ENCODE results near the gene ASCL5. TPM values are rescaled to one million over a fixed set of nuclear protein-coding genes. Genes with fewer than 3 reads are reported as not detected.
A peak's percentile ranks its signal among the peaks of the same experiment; 100 is the strongest.

Gene ASCL5
- total and polyA plus RNA-seq, 3 experiments from 2014 or later = 0.22 TPM; not detected in 2

DNA sequence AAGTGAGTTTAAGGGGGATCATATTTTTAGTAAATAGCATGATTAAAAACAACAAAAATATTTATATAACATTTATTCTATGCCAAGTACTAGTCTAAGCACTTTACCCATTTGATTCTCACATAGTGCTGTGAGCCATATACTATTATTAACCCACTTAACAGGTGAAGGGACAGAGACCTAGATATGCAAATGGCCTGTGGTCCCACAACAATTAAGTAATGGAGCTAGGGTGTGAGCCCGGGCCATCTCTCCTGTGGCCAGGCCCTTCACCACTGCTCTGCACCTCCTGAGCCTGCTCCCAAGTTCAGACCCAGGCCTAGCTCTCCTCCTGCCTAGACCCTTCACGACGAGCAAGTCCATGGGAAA lies 537 bp downstream of the ASCL5 start:
- Mint-ChIP-seq H3K4me3 (no peak overlapping the region), H3K27me3 (peaks cover 8 to 47% of the 10 kb centered on the region in 2 donors), H3K9me3 (no peaks in the 10 kb centered on the region), H3K36me3 (no peaks in the 10 kb centered on the region), H3K27ac (no peak overlapping the region), H3K4me1 (no peaks in the 10 kb centered on the region)
- Histone ChIP-seq H3K4me3 (ENCODE audit: low read length) (no peak overlapping the region), H3K27ac (ENCODE audit: low read depth, low read length) (no peak overlapping the region), H3K9me3 (ENCODE audit: low read length) (no peaks in the 10 kb centered on the region), H3K27me3 (ENCODE audit: insufficient read depth, low read length, poor library complexity, severe bottlenecking) (peaks cover 19% of the 10 kb centered on the region), H3K36me3 (ENCODE audit: insufficient read depth, low read length) (no peaks in the 10 kb centered on the region), H3K4me1 (ENCODE audit: insufficient read depth, low read length) (no peaks in the 10 kb centered on the region)
- POLR2A ChIA-PET = no interaction called here
- DNase-seq = peak in 1 of 5 donors; percentile 21
- CTCF ChIA-PET = interaction anchor here (4.4 kb wide), 1 partner anchor 12 kb away, joined by 22 read pairs; no protein-coding TSS in a partner anchor

DNA sequence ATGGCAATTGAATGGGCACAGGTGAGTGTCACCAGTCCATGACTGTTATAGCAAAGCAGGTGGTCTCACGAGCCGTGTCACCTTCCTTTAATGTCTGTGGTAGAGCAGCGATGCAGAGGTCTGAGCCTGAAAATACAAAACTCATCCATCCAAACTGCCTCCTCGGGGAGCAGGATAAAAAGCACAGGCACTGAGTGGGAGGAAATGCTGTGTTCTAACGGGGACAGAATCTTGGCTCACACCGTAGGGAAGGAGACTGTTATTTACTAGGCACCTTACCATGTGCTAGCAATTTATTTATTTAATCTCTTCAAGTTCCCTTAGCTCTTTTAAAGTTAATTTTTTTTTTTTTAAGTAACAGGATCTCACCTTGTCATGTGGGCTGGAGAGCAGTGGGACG lies 1.2 kb downstream of the ASCL5 start:
- Mint-ChIP-seq H3K27ac (no peak overlapping the region), H3K9me3 (no peaks in the 10 kb centered on the region)

DNA sequence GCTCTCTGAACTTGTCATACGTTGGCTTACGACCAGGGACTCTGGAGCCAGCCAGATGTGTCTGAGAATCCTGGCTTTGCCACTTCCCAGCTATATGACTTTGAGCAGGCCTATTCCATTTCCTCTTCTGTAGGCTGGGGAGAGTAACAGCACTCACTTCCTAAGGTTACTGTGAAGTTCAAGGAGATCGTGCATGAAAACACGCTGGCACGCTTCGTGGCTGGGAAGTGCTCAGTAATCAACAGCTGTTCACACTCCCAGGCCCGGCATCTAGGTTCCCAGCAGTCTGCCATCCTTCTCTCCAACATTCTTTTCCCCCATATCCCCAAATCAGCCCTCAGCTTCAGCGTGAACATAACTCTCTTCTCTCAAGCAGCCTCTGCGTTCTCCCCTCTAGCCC lies 2.0 kb downstream of the ASCL5 start:
- ChIA-PET POLR2A (no interaction called here), CTCF (interaction anchor here (4.4 kb wide), 1 partner anchor 10 kb away, joined by 22 read pairs; no protein-coding TSS in a partner anchor)
- Histone ChIP-seq H3K4me1 (ENCODE audit: insufficient read depth, low read length) (no peaks in the 10 kb centered on the region), H3K27me3 (ENCODE audit: insufficient read depth, low read length, poor library complexity, severe bottlenecking) (peaks cover 19% of the 10 kb centered on the region), H3K4me3 (ENCODE audit: low read length) (no peak overlapping the region), H3K27ac (ENCODE audit: low read depth, low read length) (no peak overlapping the region), H3K9me3 (ENCODE audit: low read length) (no peaks in the 10 kb centered on the region), H3K36me3 (ENCODE audit: insufficient read depth, low read length) (no peaks in the 10 kb centered on the region)
- no peaks in the 10 kb centered on the region for H3K9me3 Mint-ChIP-seq
- no peak overlapping the region for H3K27ac Mint-ChIP-seq
- no peaks in the 10 kb centered on the region for H3K36me3 Mint-ChIP-seq
- H3K4me3 Mint-ChIP-seq = no peak overlapping the region
- H3K4me1 Mint-ChIP-seq = peaks cover under 1 to 4% (median 4%) of the 10 kb centered on the region in 3 donors
- H3K27me3 Mint-ChIP-seq = peaks cover 8 to 47% of the 10 kb centered on the region in 2 donors
- no peak for DNase-seq

More for the DNA sequence above, 1.2 kb downstream of the ASCL5 start:
- Mint-ChIP-seq H3K4me1 (no peaks in the 10 kb centered on the region), H3K27me3 (peaks cover 8 to 47% of the 10 kb centered on the region in 2 donors), H3K36me3 (no peaks in the 10 kb centered on the region), H3K4me3 (no peak overlapping the region)
- Histone ChIP-seq H3K27ac (ENCODE audit: low read depth, low read length) (no peak overlapping the region), H3K4me3 (ENCODE audit: low read length) (no peak overlapping the region), H3K27me3 (ENCODE audit: insufficient read depth, low read length, poor library complexity, severe bottlenecking) (peaks cover 19% of the 10 kb centered on the region), H3K36me3 (ENCODE audit: insufficient read depth, low read length) (no peaks in the 10 kb centered on the region), H3K9me3 (ENCODE audit: low read length) (no peaks in the 10 kb centered on the region), H3K4me1 (ENCODE audit: insufficient read depth, low read length) (no peaks in the 10 kb centered on the region)
- CTCF ChIA-PET = interaction anchor here (4.4 kb wide), 1 partner anchor 11 kb away, joined by 22 read pairs; no protein-coding TSS in a partner anchor
- DNase-seq = no peak
- POLR2A ChIA-PET = no interaction called here

DNA sequence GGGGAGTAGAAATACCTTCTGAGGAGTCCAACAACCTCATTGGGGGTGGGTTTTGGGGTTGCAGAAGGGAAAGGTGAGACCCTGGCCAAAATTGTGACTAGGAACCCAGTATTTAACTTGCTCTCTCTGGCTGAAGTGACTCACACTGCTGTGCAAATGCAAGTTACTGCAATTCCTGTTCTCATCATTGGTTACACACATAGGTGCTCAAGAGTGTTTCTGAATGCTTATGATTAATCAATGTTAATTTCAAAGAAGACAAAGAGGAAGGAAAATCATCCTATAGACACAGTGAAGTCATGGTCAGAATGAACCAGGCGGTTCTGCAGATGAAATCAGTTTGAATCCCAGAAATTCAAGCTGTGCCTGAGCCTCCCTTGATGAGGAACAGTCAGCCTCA lies 3.1 kb downstream of the ASCL5 start:
- no peak overlapping the region for H3K27ac Mint-ChIP-seq
- H3K4me1 Mint-ChIP-seq = peaks cover 4 to 15% (median 15%) of the 10 kb centered on the region in 3 donors
- Histone ChIP-seq H3K4me1 (ENCODE audit: insufficient read depth, low read length) (peaks cover 5% of the 10 kb centered on the region), H3K9me3 (ENCODE audit: low read length) (no peaks in the 10 kb centered on the region), H3K36me3 (ENCODE audit: insufficient read depth, low read length) (no peaks in the 10 kb centered on the region), H3K27ac (ENCODE audit: low read depth, low read length) (no peak overlapping the region), H3K4me3 (ENCODE audit: low read length) (no peak overlapping the region), H3K27me3 (ENCODE audit: insufficient read depth, low read length, poor library complexity, severe bottlenecking) (peaks cover 19% of the 10 kb centered on the region)
- ChIA-PET POLR2A (no interaction called here), CTCF (interaction anchor here (4.4 kb wide), 1 partner anchor 9 kb away, joined by 22 read pairs; no protein-coding TSS in a partner anchor)
- H3K36me3 Mint-ChIP-seq = no peaks in the 10 kb centered on the region
- H3K27me3 Mint-ChIP-seq = peaks cover 8 to 47% of the 10 kb centered on the region in 2 donors
- H3K4me3 Mint-ChIP-seq = no peak overlapping the region
- DNase-seq = no peak
- no peaks in the 10 kb centered on the region for H3K9me3 Mint-ChIP-seq

DNA sequence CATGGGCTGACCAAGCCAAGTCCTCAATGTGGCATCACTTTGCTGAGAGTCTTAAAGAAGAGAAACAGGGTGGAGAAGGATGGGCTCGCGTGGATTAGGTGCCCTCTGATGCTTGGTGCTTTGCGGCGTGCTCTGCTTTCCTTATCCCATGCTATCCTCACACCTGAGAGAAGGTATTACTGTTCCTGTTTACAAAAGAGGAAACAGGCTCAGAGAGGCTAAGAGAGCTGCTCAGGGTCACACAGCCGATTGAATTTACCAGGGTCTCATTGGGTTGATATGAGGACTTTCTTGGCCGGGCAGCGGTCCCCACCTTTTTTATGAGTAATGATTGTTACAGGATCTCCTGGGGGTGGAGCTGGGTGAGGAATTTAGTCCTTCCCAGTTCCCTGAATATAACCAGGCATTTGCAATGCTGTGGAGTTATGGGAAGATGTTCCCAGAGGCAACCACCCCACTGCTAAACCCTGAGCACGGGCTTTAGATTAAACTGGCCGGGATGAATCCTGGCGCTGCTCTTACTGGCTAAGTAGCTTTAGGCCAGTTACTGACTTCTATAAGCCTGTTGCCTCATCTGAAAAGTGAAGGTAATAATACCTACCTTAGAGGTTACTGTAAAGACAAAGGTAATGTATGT lies 4.5 kb downstream of the ASCL5 start:
- no peaks in the 10 kb centered on the region for H3K36me3 ChIP-seq (ENCODE audit: insufficient read depth, low read length)
- Mint-ChIP-seq H3K4me3 (no peak overlapping the region), H3K4me1 (peaks cover 5 to 15% (median 15%) of the 10 kb centered on the region in 3 donors), H3K36me3 (no peaks in the 10 kb centered on the region), H3K27ac (no peak overlapping the region), H3K27me3 (peaks cover 8 to 38% of the 10 kb centered on the region in 2 donors), H3K9me3 (no peaks in the 10 kb centered on the region)
- no peaks in the 10 kb centered on the region for H3K9me3 ChIP-seq (ENCODE audit: low read length)
- H3K27ac ChIP-seq (ENCODE audit: low read depth, low read length) = no peak overlapping the region
- ChIA-PET CTCF (interaction anchor here (4.4 kb wide), 1 partner anchor 8 kb away, joined by 22 read pairs; no protein-coding TSS in a partner anchor), POLR2A (no interaction called here)
- peaks cover 5% of the 10 kb centered on the region for H3K4me1 ChIP-seq (ENCODE audit: insufficient read depth, low read length)
- no peak for DNase-seq
- peaks cover 19% of the 10 kb centered on the region for H3K27me3 ChIP-seq (ENCODE audit: insufficient read depth, low read length, poor library complexity, severe bottlenecking)
- no peak overlapping the region for H3K4me3 ChIP-seq (ENCODE audit: low read length)

DNA sequence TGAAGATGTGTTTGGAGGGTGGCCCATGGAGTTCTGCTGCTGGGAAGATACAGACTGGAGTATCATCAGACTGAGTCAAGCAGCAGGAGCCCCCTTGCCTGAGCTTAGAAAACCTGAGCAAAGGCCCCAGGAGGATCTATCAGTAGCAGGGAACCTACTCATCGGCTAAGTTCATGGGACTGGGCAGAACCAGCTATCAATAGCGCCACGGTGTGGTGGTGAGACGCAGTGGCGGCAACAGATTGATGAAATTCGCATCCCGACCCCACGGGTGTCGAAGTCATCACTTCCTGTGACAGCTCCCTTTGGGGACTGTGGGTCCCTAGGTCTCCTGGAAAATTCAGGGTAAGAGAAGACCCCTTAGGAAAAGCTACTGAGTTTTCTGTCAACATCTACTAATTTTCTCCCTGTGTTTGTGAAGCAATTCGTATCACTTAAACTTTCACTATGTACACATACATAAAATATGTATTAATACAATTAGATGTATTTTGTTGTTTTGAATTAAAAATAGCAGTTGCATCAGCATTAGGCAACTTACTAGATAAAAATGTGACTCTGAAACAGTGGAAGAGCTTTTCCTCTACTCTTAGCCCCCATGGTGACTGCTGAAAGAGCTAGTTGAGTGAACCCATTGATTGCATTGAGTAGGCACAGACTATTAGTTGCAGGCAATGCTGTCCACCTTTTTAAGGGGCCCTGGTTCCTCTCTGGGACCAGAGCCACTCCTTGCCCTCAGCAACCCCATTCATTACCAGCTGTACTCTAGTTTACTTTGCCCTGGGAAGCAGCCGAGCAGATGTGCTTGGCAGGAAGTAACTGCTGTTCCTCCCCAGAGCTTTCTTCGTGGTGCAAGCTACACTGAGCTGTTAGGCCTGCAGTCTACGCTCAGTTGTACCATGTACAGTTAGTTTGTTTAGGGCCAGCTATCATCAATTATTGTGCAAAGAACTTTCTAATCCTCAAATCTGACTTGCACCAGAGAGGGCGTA lies 7.5 kb downstream of the ASCL5 start:
- peak; percentile 24 to 68 (median 29) for DNase-seq
- CTCF ChIA-PET = interaction anchor here (1.0 to 2.2 kb wide), 13 partner anchors 8 to 497 kb away, joined by 3 to 11 read pairs (median 3); partner anchors contain the start of gene TMEM9
- H3K4me3 ChIP-seq (ENCODE audit: low read length) = no peak overlapping the region
- Mint-ChIP-seq H3K4me3 (no peak overlapping the region), H3K9me3 (no peaks in the 10 kb centered on the region), H3K27me3 (peaks cover 7 to 19% of the 10 kb centered on the region in 2 donors), H3K4me1 (peaks cover 10 to 31% (median 20%) of the 10 kb centered on the region in 3 donors), H3K36me3 (peaks cover 0 to under 1% (median 0%) of the 10 kb centered on the region in 3 donors), H3K27ac (peak overlapping the region in 1 of 8 donors; percentile 22)
- H3K27ac ChIP-seq (ENCODE audit: low read depth, low read length) = no peak overlapping the region
- no peaks in the 10 kb centered on the region for H3K36me3 ChIP-seq (ENCODE audit: insufficient read depth, low read length)
- POLR2A ChIA-PET = interaction anchor here (1.4 kb wide), 1 partner anchor 34 kb away, joined by 3 read pairs; the partner anchor contains the start of gene TMEM9
- peaks cover 9% of the 10 kb centered on the region for H3K4me1 ChIP-seq (ENCODE audit: insufficient read depth, low read length)
- H3K9me3 ChIP-seq (ENCODE audit: low read length) = no peaks in the 10 kb centered on the region
- H3K27me3 ChIP-seq (ENCODE audit: insufficient read depth, low read length, poor library complexity, severe bottlenecking) = peaks cover 13% of the 10 kb centered on the region

DNA sequence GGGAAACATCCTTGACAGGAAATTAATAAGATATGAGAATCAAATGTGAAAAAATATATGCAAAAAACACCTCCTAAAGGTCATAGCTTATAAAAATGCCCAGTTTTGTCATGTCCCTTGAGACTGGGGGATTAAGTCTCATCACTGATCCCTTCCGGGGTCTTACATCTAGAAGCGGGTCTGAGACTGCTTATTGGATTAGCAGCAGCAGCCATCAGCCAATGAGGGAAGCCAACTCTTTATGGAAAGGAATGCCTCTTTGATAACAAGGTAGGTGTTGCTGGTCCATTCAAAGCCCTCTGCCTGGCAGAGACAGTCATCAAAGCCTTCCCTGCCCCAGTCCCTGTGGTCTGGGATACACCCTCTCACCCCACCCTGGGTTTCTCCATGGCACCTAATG lies 10.9 kb downstream of the ASCL5 start:
- H3K9me3 Mint-ChIP-seq = no peaks in the 10 kb centered on the region

More for the DNA sequence above, 10.9 kb downstream of the ASCL5 start:
- H3K4me1 ChIP-seq (ENCODE audit: insufficient read depth, low read length) = peaks cover 13% of the 10 kb centered on the region
- peak overlapping the region in 6 of 7 donors; percentile 8 to 82 (median 62) for H3K4me3 Mint-ChIP-seq
- no peaks in the 10 kb centered on the region for H3K27me3 ChIP-seq (ENCODE audit: insufficient read depth, low read length, poor library complexity, severe bottlenecking)
- CTCF ChIA-PET = interaction anchor here (1.2 to 3.3 kb wide), 3 partner anchors 8 to 144 kb away, joined by 3 to 22 read pairs (median 5); no protein-coding TSS in a partner anchor
- H3K27ac Mint-ChIP-seq = no peak overlapping the region
- H3K4me3 ChIP-seq (ENCODE audit: low read length) = no peak overlapping the region
- H3K4me1 Mint-ChIP-seq = peaks cover 13 to 38% (median 34%) of the 10 kb centered on the region in 3 donors
- no peaks in the 10 kb centered on the region for H3K36me3 ChIP-seq (ENCODE audit: insufficient read depth, low read length)
- POLR2A ChIA-PET = no interaction called here
- H3K27me3 Mint-ChIP-seq = peaks cover 0 to 1% of the 10 kb centered on the region in 2 donors
- no peaks in the 10 kb centered on the region for H3K9me3 ChIP-seq (ENCODE audit: low read length)
- peaks cover 0 to 4% (median 0%) of the 10 kb centered on the region in 3 donors for H3K36me3 Mint-ChIP-seq
- DNase-seq = no peak
- no peak overlapping the region for H3K27ac ChIP-seq (ENCODE audit: low read depth, low read length)
